NCI-H226 (cell line): ENCODE results near the gene RFTN1.

Experiments used
- DNase-seq: peaks from one replicate; pipeline ENCODE4 v3.0.0-alpha.2; 2015

The RFTN1 gene

DNA sequence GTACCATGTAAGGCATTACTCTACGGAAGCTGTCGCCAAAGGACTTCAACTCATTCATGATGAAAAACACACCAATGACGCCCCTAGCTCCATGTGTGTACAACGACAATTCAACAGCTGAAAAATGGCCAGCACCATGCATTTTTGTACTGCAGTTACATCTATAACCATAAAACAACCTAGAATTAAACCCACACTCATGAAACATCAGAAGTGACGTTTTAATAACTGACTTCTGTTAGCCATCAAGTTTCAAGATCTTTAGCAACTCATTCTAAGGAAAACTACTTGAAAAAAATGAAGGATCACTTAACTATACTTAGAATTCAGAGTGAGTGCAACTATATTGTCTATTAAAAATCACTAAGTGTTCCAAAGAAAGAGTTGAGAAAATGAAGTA lies 84.9 kb downstream of the RFTN1 start:
- no peak for DNase-seq

DNA sequence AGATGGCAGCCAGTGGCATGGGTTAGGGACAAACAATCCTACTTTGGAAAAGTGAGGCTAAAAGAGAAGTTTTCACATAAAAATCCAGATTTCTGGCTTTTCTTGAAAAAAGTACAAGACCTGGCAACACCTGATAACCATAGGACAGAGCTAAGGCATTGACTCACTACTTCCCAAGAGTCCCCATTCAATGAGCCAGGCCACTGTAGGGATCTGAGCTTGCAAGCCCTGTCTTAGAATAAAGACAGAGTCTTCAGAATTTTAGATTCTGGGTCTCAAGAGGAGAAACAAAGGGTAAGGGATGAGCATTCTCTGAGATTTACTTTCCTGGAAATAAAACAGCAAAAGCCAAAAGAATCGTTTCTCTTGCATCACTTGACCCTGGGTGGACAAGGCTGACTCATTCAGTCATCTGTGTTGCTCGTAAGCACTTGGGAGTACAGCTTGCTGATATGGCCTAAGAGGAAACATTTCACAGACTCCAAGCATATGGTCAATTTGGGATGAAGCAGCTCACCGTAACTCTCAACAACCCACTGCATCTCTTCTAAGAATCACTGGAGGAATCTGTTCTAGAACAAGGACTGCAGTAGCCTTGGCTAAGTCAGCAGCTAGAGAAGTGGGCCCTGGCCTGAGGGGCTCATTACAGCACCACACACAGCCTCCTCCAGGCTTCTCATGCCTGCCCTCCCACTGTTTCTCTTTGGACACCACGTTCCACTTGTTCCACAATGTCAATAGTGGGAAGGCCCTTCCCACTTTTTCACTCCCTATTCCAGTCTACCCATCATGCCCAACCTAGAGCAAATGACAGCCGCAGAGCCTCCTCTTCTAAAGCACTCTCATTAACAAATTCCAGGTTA lies 86.2 kb downstream of the RFTN1 start:
- peak; percentile 85 for DNase-seq

DNA sequence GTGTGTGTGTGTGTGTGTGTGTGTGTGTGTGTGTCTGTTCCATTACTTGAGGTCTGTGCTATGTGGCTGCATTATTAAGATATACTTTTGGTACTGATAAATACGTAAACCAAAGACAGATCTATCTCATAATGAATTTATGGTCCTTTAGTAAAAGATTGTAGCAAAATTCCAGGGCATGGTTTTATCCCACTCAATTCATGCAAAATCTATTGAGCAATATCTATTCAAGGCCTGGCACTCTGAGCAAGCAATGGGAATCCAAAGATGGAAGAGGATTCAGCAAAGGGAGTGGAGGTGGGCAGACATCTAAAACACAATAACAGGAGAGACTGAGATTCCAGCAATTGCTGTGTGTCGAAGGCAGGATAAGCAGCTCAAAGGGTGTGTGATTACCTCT lies 86.8 kb downstream of the RFTN1 start:
- peak; percentile 37 for DNase-seq

DNA sequence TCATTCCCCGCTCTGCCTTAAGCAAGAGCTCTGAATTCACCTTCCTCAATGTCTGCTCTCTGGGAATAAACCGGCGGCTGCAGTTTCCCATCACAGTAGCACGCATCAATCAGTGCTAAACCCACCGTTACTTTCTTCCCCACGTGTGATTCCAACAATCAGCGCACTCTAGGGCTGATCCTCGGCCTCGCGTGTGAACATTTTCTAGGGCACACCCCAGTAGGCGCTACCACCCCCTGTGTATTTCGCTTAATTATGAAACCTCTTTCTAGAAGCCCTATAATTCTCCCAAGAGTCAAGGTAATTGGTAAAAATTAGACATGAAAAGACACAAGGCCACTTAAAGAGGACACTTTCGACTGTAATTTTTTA lies 87.5 kb downstream of the RFTN1 start:
- no peak for DNase-seq

DNA sequence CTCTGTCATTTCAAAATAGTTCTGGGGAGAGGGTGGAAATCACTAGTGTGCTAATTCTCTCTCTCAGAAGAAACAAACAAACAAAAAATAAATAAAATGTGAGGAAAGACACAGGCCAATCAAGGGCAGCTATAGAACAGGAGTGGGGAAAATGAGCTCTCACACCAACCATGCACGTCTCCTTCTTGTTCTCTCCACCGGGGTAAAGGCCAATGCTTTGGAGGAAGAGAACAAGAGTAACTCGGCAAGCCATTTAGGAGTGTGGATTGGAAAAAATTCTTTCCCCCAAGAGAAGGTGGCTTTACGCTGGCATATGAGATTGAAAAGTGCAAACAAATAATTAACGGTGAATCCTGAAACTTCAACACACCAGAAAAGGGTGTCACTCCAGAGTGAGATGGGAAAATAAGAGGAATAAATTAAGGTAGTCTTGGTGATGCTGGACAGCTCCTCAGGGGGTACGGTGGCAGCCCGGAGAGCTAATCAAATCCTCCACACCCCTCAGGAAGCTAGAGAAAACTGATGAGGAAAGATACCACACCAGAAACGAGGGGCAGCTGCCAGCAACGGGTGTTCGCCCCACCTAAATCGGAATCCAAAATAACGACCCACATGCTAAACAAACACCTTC lies 88.0 kb downstream of the RFTN1 start:
- no peak for DNase-seq

DNA sequence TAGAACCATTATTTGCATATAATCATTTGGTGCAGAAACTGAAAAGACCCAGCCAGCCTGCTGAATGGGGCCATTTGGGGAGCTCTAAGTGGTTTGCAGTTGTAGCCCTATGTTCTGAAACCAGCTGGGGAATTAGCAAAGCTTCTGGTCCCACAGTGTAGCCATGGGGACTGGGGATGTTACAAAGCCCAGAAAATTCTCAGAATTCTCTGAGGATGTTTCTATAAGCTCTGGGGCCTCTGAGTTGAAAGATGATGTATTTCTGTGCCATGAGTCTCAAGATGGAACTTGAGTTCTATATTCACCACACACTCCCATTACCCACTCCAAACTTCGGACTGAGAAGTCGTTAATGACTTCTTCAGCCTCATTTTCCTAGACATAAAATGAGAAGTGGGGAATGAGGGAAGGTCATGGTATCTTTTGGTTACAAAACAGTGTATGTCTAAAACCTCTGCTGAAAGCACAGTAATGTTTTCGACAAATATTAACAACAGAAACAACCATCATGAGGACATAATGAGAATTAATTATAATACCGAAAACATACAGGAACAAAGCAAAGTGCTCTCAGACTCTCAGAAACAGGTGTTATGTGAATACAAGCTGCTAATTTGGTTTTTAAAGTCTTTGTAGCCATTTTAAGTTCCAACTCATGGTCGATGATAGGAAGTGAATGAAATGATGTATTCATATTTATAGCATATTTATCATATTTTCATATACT lies 89.4 kb downstream of the RFTN1 start:
- DNase-seq: no peak

DNA sequence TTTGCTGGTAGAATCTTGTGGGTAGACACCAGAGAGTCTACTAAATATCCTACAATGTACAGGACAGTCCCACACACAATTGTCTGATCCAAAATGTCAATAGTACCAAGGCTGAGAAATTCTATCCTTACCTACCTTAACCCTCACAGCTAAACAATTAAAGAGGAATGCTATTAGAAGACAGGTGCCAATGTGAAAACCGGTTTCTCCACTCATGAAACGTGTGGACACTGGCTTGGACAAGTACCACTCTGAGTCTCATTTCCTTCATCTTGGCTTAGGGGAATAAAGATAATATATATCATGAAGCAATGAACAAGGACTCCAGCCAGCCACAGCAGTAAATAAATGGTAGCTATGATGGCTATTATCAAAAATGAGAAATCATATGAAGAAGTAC lies 90.2 kb downstream of the RFTN1 start:
- no peak for DNase-seq

DNA sequence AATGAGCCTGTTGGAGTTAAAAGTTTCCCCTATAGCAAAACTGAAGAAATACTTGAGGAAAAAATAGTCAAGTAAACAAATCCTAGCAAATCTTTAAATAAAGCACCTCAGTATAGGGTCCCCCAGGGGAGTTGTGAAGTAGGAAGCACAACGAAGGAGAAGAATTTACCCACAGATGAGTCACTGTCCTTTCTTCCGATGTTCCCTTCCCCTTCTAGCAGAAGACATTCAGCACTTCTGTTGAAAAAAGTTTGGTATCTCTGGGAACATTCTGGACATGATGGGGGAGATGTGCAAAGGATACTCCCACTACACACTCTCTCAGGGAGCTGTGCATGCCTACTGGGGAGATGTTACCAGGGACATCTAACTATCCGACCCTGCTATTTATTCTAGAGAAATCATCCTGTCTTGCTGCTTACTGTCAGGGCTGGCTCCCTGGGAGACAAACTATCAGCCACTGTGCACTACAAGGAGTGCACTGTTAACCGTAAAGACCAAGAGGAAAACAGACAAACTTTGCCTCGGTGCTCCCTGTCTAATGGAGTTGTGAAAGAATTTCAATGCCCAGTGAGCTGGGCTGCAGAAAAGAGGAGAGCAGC lies 93.8 kb downstream of the RFTN1 start:
- no peak for DNase-seq

DNA sequence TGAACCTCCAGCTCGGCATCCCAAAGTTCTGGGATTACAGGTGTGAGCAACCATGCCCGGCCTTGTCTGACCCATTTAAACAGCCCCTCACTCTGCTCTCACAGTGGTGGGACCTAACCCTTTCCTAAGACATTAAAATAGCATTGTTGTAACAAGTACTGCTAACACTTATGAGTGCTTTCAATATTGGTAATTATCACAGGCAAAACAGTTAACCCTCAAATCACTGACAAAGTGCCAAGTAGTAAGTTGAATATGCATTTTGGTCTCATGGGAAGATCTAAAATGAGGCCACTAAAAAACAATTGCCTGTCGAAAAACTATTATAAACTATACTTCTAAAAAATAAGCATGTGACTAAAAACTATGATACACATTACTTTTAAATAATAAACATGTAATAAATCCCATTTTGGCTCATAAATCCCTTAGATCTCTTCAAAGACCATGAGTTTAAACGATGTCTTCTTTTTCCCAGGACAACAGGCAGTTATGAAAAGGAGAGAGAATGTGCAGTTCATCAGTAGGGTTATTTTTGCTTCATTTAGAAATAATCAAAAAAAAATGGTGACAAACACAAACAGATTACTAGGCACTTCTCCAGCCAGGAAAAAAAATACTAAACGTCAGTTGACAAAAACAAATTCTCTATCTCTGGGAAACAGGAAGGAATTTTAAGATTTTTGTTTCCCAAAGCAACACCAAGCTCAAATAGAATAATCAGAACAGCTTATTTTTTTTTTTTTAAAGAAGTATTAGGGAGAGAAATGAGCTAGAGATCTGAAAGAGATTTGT lies 95.4 kb downstream of the RFTN1 start:
- DNase-seq: no peak

DNA sequence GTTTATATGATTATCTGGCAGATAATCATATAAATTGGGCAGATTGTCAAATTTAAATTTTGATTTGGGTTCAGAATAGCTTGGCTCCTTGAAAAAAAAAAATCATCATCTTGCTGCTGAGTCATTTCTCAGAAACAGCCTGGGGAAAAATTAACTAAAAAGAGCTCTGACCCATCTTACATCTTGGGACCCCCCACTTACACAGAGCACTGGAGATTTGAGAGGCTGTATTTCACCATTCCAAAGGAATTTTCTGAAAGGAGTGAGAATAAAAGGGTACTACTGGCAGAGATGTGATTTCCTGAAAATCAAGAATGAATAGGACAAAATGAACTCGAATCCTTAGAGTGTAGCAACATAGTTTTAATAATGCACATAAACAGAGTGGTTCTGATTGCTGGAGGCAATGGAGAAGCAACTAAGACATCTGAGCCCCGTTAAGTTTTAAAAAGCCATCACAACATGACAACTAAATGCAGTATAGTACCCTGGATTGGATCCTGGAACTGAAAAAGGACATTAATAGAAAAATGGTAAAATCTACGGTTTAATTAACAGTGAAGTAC lies 97.5 kb downstream of the RFTN1 start:
- no peak for DNase-seq

DNA sequence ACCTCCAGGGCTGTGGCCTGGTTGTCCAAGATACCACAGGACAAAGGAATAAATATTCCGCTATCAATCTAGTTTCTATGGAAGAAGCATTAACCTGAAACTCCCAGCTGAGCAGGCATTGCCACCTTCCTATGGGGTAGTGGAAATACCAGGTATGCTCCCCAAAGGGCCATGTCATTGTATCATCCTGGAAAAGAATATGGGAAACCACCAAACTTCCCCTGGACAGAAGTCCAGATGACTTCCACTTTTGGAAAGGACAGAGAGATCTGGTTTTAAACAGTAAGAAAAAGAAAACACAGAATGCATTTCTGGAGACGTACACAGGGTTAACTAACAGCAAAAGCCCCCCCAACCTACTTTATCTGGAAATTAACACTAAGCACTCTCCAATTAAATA lies 100.2 kb downstream of the RFTN1 start:
- no peak for DNase-seq

DNA sequence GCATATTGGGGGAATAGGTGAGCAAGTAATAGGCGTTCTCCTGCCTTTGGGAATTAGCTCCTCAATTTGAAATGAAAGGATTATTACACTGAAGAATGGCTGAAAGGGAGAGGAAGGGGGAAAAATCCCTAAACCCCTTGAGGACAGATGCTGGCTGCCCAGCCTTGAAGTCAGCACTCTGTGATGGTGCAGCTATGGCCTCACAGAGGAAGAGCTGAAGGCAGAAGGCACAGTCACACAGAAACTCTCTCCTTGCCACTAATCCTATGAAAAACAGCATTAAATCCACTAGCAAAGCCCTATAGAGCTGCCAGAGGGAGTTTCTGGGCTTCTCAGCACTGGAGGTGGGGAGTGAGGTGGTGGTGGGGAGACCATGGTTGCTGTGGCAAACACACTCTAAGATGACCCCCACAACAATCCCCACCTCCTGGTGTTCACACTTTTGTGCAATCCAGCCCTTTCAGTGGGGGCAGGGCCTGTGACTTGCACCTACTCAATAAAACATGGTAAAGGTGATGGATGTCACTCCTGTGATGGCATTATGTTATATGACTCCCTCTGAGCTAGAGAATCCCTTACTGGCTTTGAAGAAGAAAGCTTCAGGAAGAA lies 101.2 kb downstream of the RFTN1 start:
- no peak for DNase-seq

DNA sequence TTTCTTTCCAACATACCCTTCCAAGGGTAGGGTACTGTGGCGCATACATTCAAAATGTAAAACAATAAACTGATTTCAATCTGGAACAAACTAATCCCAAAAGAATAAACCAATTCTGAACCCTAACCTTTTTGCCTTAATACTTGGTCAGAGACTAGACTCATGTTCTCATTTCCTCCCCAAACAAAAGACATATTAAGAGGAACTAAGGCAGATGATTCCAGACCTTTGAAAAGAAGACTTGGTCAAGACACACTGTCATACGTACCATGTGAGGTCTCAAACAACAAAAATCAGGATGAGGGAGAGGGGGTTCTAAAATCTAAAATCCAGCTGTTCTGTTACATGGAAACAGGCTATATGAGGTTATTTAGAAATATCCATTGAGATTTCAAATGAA lies 102.1 kb downstream of the RFTN1 start:
- DNase-seq: no peak

DNA sequence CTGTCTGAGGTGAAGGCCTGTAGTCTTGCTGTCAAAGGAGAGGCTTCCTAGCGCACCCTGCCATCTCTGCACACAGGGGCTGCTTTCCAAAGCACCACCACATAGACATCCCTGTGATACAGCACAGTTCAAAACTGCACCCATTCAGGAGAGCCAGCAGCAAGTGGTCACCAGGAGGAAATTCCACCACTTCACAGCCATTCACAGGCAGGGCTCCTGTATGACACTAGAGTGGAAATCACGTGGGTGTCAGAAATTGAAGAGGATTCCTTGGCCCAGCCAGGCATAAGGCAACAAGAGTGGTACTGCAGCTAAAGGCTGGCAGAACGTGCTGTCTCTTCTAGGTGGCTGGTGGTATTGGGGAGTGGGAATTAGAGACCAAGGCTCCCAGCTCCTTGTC lies 102.8 kb downstream of the RFTN1 start:
- DNase-seq: no peak

DNA sequence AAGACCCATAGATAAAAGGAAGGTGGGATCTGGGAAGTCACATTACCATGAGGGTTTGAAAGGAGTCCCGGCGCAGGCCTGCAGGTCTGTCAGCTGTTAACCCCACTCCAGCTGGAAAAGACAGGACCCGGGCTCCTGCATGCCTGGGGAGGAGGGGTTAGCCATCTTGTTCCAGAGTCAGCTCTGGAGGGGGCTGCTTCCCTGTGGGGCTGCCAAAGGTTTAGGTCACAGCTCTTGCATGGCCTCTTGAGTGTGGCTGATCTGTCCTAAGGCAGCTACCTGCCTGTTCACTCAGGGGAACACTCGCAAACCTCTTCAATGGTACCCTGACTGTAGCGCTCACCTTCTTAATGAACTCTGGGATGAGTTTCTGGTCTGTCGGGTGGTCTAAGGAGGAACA lies 104.5 kb downstream of the RFTN1 start:
- no peak for DNase-seq

DNA sequence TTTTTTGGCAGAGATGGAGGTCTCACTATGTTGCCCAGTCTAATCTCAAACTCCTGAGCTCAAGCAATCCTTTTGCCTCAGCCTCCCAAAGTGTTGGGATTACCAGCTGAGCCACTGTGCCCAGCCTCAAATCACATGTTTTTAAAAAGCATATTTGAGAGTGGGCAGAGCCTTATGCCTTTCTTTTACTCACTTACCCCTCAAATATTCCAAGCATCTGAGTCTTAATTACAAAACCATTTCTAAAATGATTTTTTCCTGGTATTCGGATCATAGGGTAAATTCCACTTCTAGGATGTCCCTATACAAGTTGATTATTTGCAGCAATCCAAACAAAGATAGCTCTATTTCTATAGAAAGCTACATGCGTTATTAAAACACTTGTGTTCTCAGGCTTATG lies 106.1 kb downstream of the RFTN1 start:
- DNase-seq: no peak

DNA sequence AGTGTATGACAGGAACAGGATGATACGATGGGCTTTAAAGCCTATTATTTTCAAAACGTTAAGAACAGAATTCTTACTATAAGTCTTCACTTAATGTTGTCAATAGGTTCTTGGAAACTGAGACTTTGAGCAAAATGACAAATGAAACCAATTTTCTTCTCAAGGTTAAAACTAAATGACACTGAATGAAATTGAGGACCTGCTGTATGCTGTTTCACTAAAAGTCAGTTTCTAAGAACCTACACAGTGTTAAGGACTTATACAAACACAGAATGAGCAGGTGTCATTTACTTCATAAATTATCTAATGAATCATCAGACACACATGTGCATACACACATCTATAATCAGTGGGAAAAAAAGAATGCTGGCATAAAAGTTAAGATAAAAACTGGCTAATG lies 106.9 kb downstream of the RFTN1 start:
- DNase-seq: no peak

DNA sequence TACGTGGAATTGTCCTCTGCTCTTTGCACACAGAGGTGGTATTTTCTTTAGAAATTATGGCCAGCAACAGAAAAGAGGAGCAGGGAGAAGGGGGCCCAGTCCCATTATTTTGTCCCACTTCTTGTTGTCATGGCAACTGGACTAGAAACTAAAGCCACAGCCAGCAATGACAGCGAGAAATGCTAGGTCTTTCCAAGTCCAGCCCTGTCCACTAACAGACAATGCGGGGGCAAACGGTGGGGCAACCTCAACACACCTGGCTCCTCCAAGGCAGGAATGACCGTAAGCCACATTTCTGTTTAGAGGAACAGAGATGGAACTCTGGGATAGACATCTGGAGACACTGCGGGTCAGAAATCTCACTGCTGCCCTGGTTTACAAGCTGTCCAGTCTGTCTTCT lies 107.3 kb downstream of the RFTN1 start:
- DNase-seq: no peak

DNA sequence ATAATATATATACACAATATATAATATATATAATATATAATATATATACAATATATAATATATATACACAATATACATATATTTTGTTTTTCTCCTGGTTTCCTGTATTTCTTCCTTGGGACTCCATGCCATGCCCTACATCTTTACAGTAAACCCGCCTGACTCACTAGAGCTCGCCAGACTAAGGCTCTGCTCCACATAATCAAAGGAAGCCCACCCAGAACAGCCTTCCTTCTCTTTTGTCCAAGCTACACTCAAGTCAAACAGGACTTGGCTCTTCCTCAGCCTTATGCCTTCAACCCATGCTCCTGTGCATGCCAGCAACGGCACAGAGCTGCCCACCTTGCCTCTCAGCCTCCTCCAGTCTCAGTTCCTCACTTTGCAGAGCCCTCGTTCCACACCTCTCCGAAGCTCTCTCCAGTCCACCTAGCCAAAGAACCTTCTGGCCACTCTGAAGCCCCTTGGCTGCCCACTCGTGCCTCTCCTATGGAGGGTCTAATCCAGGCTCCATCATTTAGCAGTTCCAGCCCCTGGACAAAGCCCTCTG lies 109.1 kb downstream of the RFTN1 start:
- no peak for DNase-seq

DNA sequence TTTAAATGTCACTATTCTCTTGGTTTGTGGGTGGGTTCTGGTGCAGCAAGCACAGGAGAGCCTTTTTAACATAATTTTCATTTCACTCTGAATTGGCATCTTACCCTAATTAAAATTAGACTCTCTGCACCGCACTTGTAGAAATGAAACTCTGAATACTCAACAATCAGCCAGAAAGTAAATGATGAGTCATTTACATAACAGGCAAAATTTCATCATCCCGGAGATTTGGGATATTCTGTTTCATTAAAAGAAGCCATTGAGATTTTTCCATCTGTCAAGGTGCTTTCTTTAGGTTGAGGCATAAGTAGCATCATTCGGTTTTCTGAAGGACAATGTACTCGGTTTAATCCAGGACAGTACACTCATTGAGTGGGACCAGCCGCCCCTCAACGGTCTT lies 111.0 kb downstream of the RFTN1 start:
- peak; percentile 18 for DNase-seq

DNA sequence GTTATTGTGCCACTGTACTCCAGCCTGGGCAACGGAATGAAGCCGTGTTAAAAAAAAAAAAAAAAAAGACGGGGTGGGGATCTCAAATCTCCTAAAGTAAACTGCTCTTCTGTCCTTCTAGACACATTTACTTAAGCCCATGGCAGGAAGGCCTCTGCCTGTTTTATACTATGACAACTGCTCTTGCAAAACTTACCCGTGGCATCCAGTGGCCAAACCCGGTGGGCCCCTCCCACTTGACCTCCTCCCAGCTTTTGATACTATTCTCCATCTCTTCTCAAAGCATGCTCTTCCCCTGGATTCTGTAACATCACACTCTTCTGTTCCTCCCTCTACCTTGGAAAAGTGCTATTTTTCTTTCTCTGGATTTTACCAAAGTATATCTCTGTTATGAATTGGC lies 112.2 kb downstream of the RFTN1 start:
- DNase-seq: no peak
